ENCODE results near the gene SLC26A9.

DNA sequence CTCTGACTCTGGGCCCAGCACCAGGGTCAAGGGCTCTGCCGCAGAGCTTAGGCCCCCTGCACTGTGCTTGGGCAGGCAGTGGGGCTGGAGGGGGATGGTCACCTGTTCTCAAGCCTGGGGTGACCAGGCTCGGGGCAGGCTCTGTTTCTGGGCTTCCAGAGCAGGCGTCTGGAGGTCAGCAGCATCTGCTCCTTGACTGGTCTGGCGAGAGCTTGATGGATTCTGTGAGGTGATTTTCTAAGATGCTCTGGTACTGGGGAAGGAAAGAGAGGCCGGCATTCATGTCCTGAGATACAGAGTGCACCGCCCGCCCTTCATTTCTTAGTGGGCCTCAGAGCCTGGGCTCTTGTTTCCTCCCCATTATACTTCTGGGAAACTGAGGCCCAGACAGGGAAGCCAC is 35.4 kb upstream of the SLC26A9 start:
- TF ChIP-seq, protein P1, sequence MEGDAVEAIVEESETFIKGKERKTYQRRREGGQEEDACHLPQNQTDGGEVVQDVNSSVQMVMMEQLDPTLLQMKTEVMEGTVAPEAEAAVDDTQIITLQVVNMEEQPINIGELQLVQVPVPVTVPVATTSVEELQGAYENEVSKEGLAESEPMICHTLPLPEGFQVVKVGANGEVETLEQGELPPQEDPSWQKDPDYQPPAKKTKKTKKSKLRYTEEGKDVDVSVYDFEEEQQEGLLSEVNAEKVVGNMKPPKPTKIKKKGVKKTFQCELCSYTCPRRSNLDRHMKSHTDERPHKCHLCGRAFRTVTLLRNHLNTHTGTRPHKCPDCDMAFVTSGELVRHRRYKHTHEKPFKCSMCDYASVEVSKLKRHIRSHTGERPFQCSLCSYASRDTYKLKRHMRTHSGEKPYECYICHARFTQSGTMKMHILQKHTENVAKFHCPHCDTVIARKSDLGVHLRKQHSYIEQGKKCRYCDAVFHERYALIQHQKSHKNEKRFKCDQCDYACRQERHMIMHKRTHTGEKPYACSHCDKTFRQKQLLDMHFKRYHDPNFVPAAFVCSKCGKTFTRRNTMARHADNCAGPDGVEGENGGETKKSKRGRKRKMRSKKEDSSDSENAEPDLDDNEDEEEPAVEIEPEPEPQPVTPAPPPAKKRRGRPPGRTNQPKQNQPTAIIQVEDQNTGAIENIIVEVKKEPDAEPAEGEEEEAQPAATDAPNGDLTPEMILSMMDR (IDR thresholded peaks at IDR 0.05), result no peak
- TF ChIP-seq EZH2 (IDR thresholded peaks at IDR 0.05) (no peak), EZH2phosphoT487 (IDR thresholded peaks at IDR 0.05) (no peak)
